Measurements from ENCODE around the gene RFX3. TPM values are rescaled to one million over a fixed set of nuclear protein-coding genes. Genes with fewer than 3 reads are reported as not detected.
A peak's percentile ranks its signal among the peaks of the same experiment; 100 is the strongest.

Gene RFX3
- total RNA-seq, 1 donor from 2014 or later: 61.6 TPM

- Mint-ChIP-seq H3K4me3 (ENCODE audit: unreplicated experiment) (no peak overlapping the region), H3K27me3 (ENCODE audit: unreplicated experiment) (no peaks in the 10 kb centered on the region), H3K4me1 (ENCODE audit: low read depth, unreplicated experiment) (no peaks in the 10 kb centered on the region), H3K27ac (ENCODE audit: unreplicated experiment) (no peak overlapping the region), H3K9me3 (ENCODE audit: unreplicated experiment) (no peaks in the 10 kb centered on the region), H3K36me3 (ENCODE audit: unreplicated experiment) (no peaks in the 10 kb centered on the region)
- DNase-seq: no peak
- no peak for TF ChIP-seq CTCF (IDR thresholded peaks at IDR 0.05; ENCODE audit: partially characterized antibody, unreplicated experiment)
Measured at GRCh38 chr9:3457175-3457574, 68.6 kb downstream of the RFX3 start.

DNA sequence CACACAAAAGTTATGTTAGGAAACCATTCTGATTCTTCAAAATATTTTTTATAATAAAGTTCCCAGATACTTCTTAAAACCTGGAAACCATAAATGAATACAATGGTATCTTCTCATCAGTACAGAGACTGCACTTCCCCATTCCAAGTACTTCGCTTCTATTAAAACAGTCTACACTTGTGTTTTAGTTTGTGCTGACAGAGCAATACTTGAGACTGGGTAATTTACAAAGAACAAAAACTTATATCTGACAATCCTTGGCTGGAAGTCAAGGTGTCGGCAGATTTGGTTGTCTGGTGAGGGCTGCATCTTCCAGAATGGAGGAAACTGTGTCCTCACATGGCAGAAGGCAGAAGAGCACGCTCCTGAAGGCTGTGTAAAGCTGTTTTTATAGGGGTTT is 70.1 kb downstream of the RFX3 start:
- Mint-ChIP-seq H3K36me3 (ENCODE audit: unreplicated experiment) (no peaks in the 10 kb centered on the region), H3K4me3 (ENCODE audit: unreplicated experiment) (no peak overlapping the region), H3K9me3 (ENCODE audit: unreplicated experiment) (no peaks in the 10 kb centered on the region), H3K27me3 (ENCODE audit: unreplicated experiment) (no peaks in the 10 kb centered on the region), H3K27ac (ENCODE audit: unreplicated experiment) (no peak overlapping the region), H3K4me1 (ENCODE audit: low read depth, unreplicated experiment) (no peaks in the 10 kb centered on the region)
- TF ChIP-seq CTCF (IDR thresholded peaks at IDR 0.05; ENCODE audit: partially characterized antibody, unreplicated experiment): no peak
- DNase-seq: no peak

- Mint-ChIP-seq H3K4me3 (ENCODE audit: unreplicated experiment) (no peak overlapping the region), H3K27ac (ENCODE audit: unreplicated experiment) (peak overlapping the region; percentile 31), H3K27me3 (ENCODE audit: unreplicated experiment) (no peaks in the 10 kb centered on the region), H3K9me3 (ENCODE audit: unreplicated experiment) (no peaks in the 10 kb centered on the region), H3K4me1 (ENCODE audit: low read depth, unreplicated experiment) (no peaks in the 10 kb centered on the region), H3K36me3 (ENCODE audit: unreplicated experiment) (no peaks in the 10 kb centered on the region)
- TF ChIP-seq CTCF (IDR thresholded peaks at IDR 0.05; ENCODE audit: partially characterized antibody, unreplicated experiment): no peak
- no peak for DNase-seq
Measured at GRCh38 chr9:3455094-3455493, 70.7 kb downstream of the RFX3 start.

DNA sequence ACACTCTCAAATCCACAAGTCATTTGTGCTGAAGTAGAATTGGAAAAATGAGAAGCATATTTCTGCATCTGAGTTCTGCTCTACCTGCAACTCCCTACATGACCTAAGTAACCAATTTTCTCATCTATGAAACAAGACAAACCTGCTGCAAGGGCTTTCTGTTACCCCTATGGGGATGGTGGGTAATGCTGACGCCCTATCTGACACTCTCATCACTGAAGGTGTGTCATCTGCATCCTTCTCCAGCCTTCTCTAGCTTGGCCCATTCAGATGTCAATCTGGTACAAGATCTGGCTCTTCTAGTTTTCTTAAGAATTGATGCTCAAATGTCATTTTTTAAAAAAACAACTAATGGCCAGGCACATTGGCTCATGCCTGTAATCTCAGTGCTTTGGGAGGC is 73.8 kb downstream of the RFX3 start:
- TF ChIP-seq CTCF (IDR thresholded peaks at IDR 0.05; ENCODE audit: partially characterized antibody, unreplicated experiment): no peak
- peaks cover 4% of the 10 kb centered on the region for H3K4me1 Mint-ChIP-seq (ENCODE audit: low read depth, unreplicated experiment)

DNA sequence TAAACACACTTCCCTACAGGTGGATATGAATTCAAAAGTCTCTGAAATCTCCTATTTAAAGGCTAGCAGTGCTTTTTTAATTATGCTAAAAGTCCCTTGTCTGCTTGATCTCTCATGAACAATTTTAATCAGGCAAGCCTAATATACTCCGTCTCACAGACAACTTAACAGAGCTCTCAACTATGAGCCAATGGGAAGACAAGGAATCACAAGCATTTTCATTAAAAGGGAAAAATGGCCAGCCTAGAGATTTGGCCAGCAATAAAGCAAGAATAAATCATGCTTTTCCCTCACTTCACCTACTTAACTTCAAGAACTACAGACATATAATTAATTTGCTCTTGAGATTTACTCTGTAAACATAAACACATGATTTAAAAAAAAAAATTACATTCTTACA is 78.0 kb downstream of the RFX3 start:
- Mint-ChIP-seq H3K36me3 (ENCODE audit: unreplicated experiment) (no peaks in the 10 kb centered on the region), H3K27ac (ENCODE audit: unreplicated experiment) (no peak overlapping the region), H3K27me3 (ENCODE audit: unreplicated experiment) (peaks cover 2% of the 10 kb centered on the region), H3K4me1 (ENCODE audit: low read depth, unreplicated experiment) (peaks cover 9% of the 10 kb centered on the region), H3K9me3 (ENCODE audit: unreplicated experiment) (no peaks in the 10 kb centered on the region), H3K4me3 (ENCODE audit: unreplicated experiment) (no peak overlapping the region)
- DNase-seq: no peak
- TF ChIP-seq CTCF (IDR thresholded peaks at IDR 0.05; ENCODE audit: partially characterized antibody, unreplicated experiment): no peak

More for the DNA sequence above, 73.8 kb downstream of the RFX3 start:
- DNase-seq: no peak
- no peaks in the 10 kb centered on the region for H3K27me3 Mint-ChIP-seq (ENCODE audit: unreplicated experiment)
- H3K4me3 Mint-ChIP-seq (ENCODE audit: unreplicated experiment): no peak overlapping the region
- H3K27ac Mint-ChIP-seq (ENCODE audit: unreplicated experiment): no peak overlapping the region
- H3K9me3 Mint-ChIP-seq (ENCODE audit: unreplicated experiment): no peaks in the 10 kb centered on the region
- no peaks in the 10 kb centered on the region for H3K36me3 Mint-ChIP-seq (ENCODE audit: unreplicated experiment)

Measured in glutamatergic neuron (in vitro differentiated cells).